Measurements from ENCODE around the gene GABRA5. TPM values are rescaled to one million over a fixed set of nuclear protein-coding genes. Genes with fewer than 3 reads are reported as not detected.

The GABRA5 gene
- polyA plus RNA-seq, 3 donors = not detected

GRCh38 chr15:26841514-26841913 lies 25.3 kb upstream of the GABRA5 start:
- Histone ChIP-seq H3K79me2 (ENCODE audit: insufficient read depth, low read length) (no peaks in the 10 kb centered on the region), H3K27ac (ENCODE audit: low read depth in 1 of 2, low read length in 2 of 2) (no peak overlapping the region), H3K9ac (ENCODE audit: insufficient read depth, low read length, poor library complexity, severe bottlenecking) (no peak overlapping the region), H3K9me3 (replicated peaks in 1 of 2; ENCODE audit: control insufficient read depth in 1 of 2, insufficient read depth in 1 of 2, low read length in 2 of 2) (peaks cover 6 to 10% of the 10 kb centered on the region in 2 donors), H2AFZ (ENCODE audit: insufficient read depth, low read depth, low read length, poor library complexity, severe bottlenecking) (no peak overlapping the region), H3K4me1 (ENCODE audit: control insufficient read depth in 1 of 2, insufficient read depth in 2 of 2, low read length in 2 of 2) (no peaks in the 10 kb centered on the region), H3K36me3 (replicated peaks in 1 of 2; ENCODE audit: control insufficient read depth in 1 of 2, insufficient read depth in 2 of 2, low read length in 2 of 2) (no peaks in the 10 kb centered on the region), H4K20me1 (ENCODE audit: insufficient read depth, low read length) (no peaks in the 10 kb centered on the region), H3K4me2 (replicated peaks; ENCODE audit: extremely low read depth, low read length, poor library complexity, severe bottlenecking) (no peak overlapping the region), H3K27me3 (ENCODE audit: control insufficient read depth in 2 of 2, insufficient read depth in 2 of 2, low read length in 2 of 2) (no peaks in the 10 kb centered on the region), H3K4me3 (replicated peaks in 1 of 3; ENCODE audit: low read depth in 2 of 3, low read length in 3 of 3) (no peak overlapping the region)
- WGBS (ENCODE audit: insufficient coverage) = 62% methylated on average over 8 of the region's 10 CpGs
- Mint-ChIP-seq H3K36me3 (no peaks in the 10 kb centered on the region), H3K27ac (no peak overlapping the region), H3K4me1 (no peaks in the 10 kb centered on the region), H3K27me3 (ENCODE audit: low read depth in 3 of 3) (peaks cover 0 to 10% (median 2%) of the 10 kb centered on the region in 3 donors), H3K4me3 (no peak overlapping the region), H3K9me3 (peaks cover 3 to 14% (median 7%) of the 10 kb centered on the region in 7 donors)
- TF ChIP-seq CTCF (IDR thresholded peaks at IDR 0.05) = no peak
- DNase-seq = no peak
- intact Hi-C loops (cut with micrococcal nuclease) = no loop called here

GRCh38 chr15:26841941-26842340 lies 24.9 kb upstream of the GABRA5 start:
- Histone ChIP-seq H3K4me3 (replicated peaks in 1 of 3; ENCODE audit: low read depth in 2 of 3, low read length in 3 of 3) (no peak overlapping the region), H3K36me3 (replicated peaks in 1 of 2; ENCODE audit: control insufficient read depth in 1 of 2, insufficient read depth in 2 of 2, low read length in 2 of 2) (no peaks in the 10 kb centered on the region), H3K9ac (ENCODE audit: insufficient read depth, low read length, poor library complexity, severe bottlenecking) (no peak overlapping the region), H4K20me1 (ENCODE audit: insufficient read depth, low read length) (no peaks in the 10 kb centered on the region), H3K4me1 (ENCODE audit: control insufficient read depth in 1 of 2, insufficient read depth in 2 of 2, low read length in 2 of 2) (no peaks in the 10 kb centered on the region), H3K4me2 (replicated peaks; ENCODE audit: extremely low read depth, low read length, poor library complexity, severe bottlenecking) (no peak overlapping the region), H3K27me3 (ENCODE audit: control insufficient read depth in 2 of 2, insufficient read depth in 2 of 2, low read length in 2 of 2) (no peaks in the 10 kb centered on the region), H2AFZ (ENCODE audit: insufficient read depth, low read depth, low read length, poor library complexity, severe bottlenecking) (no peak overlapping the region), H3K79me2 (ENCODE audit: insufficient read depth, low read length) (no peaks in the 10 kb centered on the region), H3K27ac (ENCODE audit: low read depth in 1 of 2, low read length in 2 of 2) (no peak overlapping the region), H3K9me3 (replicated peaks in 1 of 2; ENCODE audit: control insufficient read depth in 1 of 2, insufficient read depth in 1 of 2, low read length in 2 of 2) (peaks cover 2 to 7% of the 10 kb centered on the region in 2 donors)
- TF ChIP-seq CTCF (IDR thresholded peaks at IDR 0.05) = no peak
- Mint-ChIP-seq H3K4me1 (no peaks in the 10 kb centered on the region), H3K36me3 (no peaks in the 10 kb centered on the region), H3K9me3 (peaks cover 2 to 10% (median 5%) of the 10 kb centered on the region in 7 donors), H3K27ac (no peak overlapping the region), H3K4me3 (no peak overlapping the region), H3K27me3 (ENCODE audit: low read depth in 3 of 3) (peaks cover 0 to 10% (median 2%) of the 10 kb centered on the region in 3 donors)
- DNase-seq = no peak
- intact Hi-C loops (cut with micrococcal nuclease) = no loop called here
- whole genome bisulfite sequencing (ENCODE audit: insufficient coverage) = 38% methylated on average over 10 of the region's 12 CpGs
